Measurements from ENCODE around the gene SLC5A11. TPM values are rescaled to one million over a fixed set of nuclear protein-coding genes. Genes with fewer than 3 reads are reported as not detected.
"Not testable (repeated sequence)": the region's sequence is repeated elsewhere in the genome, so short reads cannot be mapped to it uniquely, and the experiment has no call there.

Gene SLC5A11
- total RNA-seq, 1 experiment from 2014 or later, result 0.47 TPM

GRCh38 chr16:24855678-24856077 lies 9.9 kb downstream of the SLC5A11 start:
- POLR2A ChIA-PET, result no interaction called here
- H2AFZ ChIP-seq (ENCODE audit: low read depth, low read length, poor library complexity, severe bottlenecking), result no peak overlapping the region
- no peaks in the 10 kb centered on the region; the same call in 1 of the 2 replicates for H4K20me1 ChIP-seq (ENCODE audit: insufficient read depth)
- no peak overlapping the region for H3K4me3 ChIP-seq (replicated peaks in 1 of 2; ENCODE audit: low read depth in 1 of 2, low read length in 2 of 2)
- CTCF ChIA-PET, result no interaction called here
- H3K36me3 ChIP-seq (ENCODE audit: control insufficient read depth in 1 of 2, insufficient read depth in 2 of 2, low read length in 2 of 2), result no peaks in the 10 kb centered on the region
- no peaks in the 10 kb centered on the region for H3K27me3 ChIP-seq (ENCODE audit: insufficient read depth, low read length)
- no peak overlapping the region for H3K9ac ChIP-seq (ENCODE audit: low read length)
- ATAC-seq (no peak), DNase-seq (ENCODE audit: low read depth, low spot score) (no peak)
- no peak overlapping the region for H3K4me2 ChIP-seq (ENCODE audit: low read length)
- H3K79me2 ChIP-seq (ENCODE audit: insufficient read depth, low read length), result no peaks in the 10 kb centered on the region
- H3K9me3 ChIP-seq (ENCODE audit: control insufficient read depth in 1 of 2, insufficient read depth in 1 of 2, low read depth in 1 of 2, low read length in 2 of 2), result no peaks in the 10 kb centered on the region
- no peak overlapping the region for H3K27ac ChIP-seq (ENCODE audit: low read depth, low read length)
- intact Hi-C loops (cut with micrococcal nuclease), result no loop called here
- no peaks in the 10 kb centered on the region for H3K9me2 ChIP-seq (ENCODE audit: insufficient read depth)
- BruUV-seq (replicated peaks), result no TSS peak
- RAD21 ChIA-PET (ENCODE audit: low non-redundant PET in 1 of 2, low total read pairs in 2 of 2, uncharacterized antibody in 2 of 2, unreplicated experiment in 2 of 2), result no interaction called here
- peaks cover 2 to 30% of the 10 kb centered on the region in 2 experiments; a peak in 1 of 4 replicates for H3K4me1 ChIP-seq (ENCODE audit: control insufficient read depth in 1 of 2, insufficient read depth in 2 of 2, low read length in 2 of 2)
- TF ChIP-seq TCF7L2 (IDR thresholded peaks at IDR 0.05; ENCODE audit: borderline replicate concordance, extremely low read depth, insufficient read depth, insufficient read length) (no peak), EZH2 (IDR thresholded peaks at IDR 0.05) (no peak), CBX3 (IDR thresholded peaks at IDR 0.05; ENCODE audit: low read depth) (no peak), REST (IDR thresholded peaks at IDR 0.05; ENCODE audit: low read depth) (no peak), SRF (IDR thresholded peaks at IDR 0.05; ENCODE audit: low read depth) (no peak), CTCF (IDR thresholded peaks at IDR 0.05 in 2 of 3, conservative IDR thresholded peaks at IDR 0.05 in 1 of 3; ENCODE audit: borderline replicate concordance in 1 of 3, insufficient read depth in 1 of 3, low read depth in 2 of 3, low read length in 2 of 3) (no peak), ZFX (IDR thresholded peaks at IDR 0.05) (no peak), MAX (IDR thresholded peaks at IDR 0.05) (no peak), ELF1 (IDR thresholded peaks at IDR 0.05; ENCODE audit: borderline replicate concordance, low read depth) (no peak), CEBPB (IDR thresholded peaks at IDR 0.05; ENCODE audit: low read depth) (no peak), POLR2AphosphoS5 (IDR thresholded peaks at IDR 0.05; ENCODE audit: low read depth, low read length) (no peak), ATF3 (IDR thresholded peaks at IDR 0.05) (no peak), SIN3A (IDR thresholded peaks at IDR 0.05; ENCODE audit: low read depth) (no peak), ZBTB33 (IDR thresholded peaks at IDR 0.05; ENCODE audit: extremely low read depth, insufficient replicate concordance, low read length) (no peak)

- H3K27ac ChIP-seq (ENCODE audit: low read depth, low read length); H3K9me2 ChIP-seq (ENCODE audit: insufficient read depth); intact Hi-C loops (cut with micrococcal nuclease); RAD21 ChIA-PET (ENCODE audit: low non-redundant PET in 1 of 2, low total read pairs in 2 of 2, uncharacterized antibody in 2 of 2, unreplicated experiment in 2 of 2); POLR2A ChIA-PET; ATAC-seq; H3K27me3 ChIP-seq (ENCODE audit: insufficient read depth, low read length); H3K4me3 ChIP-seq (replicated peaks in 1 of 2; ENCODE audit: low read depth in 1 of 2, low read length in 2 of 2); H3K9ac ChIP-seq (ENCODE audit: low read length); H3K36me3 ChIP-seq (ENCODE audit: control insufficient read depth in 1 of 2, insufficient read depth in 2 of 2, low read length in 2 of 2); H2AFZ ChIP-seq (ENCODE audit: low read depth, low read length, poor library complexity, severe bottlenecking); H3K9me3 ChIP-seq (ENCODE audit: control insufficient read depth in 1 of 2, insufficient read depth in 1 of 2, low read depth in 1 of 2, low read length in 2 of 2); H4K20me1 ChIP-seq (ENCODE audit: insufficient read depth); CTCF ChIA-PET; BruUV-seq (replicated peaks); DNase-seq (ENCODE audit: low read depth, low spot score); H3K79me2 ChIP-seq (ENCODE audit: insufficient read depth, low read length); H3K4me2 ChIP-seq (ENCODE audit: low read length): not testable (repeated sequence)
- peaks cover 0 to 19% of the 10 kb centered on the region in 2 experiments; a peak in 1 of 4 replicates for H3K4me1 ChIP-seq (ENCODE audit: control insufficient read depth in 1 of 2, insufficient read depth in 2 of 2, low read length in 2 of 2)
Measured at GRCh38 chr16:24856871-24857270, 11.1 kb downstream of the SLC5A11 start.

All from HCT116 (cell line).